SK-N-SH (cell line): ENCODE measurements around the gene KDSR. TPM values are rescaled to one million over a fixed set of nuclear protein-coding genes. Genes with fewer than 3 reads are reported as not detected.

Experiments used
- CTCF ChIA-PET: fragments of 300-600, 350-600 bp; formaldehyde crosslinking; extraction: SDS; loops from one replicate; lab custom pipeline; 2021; lab: Yijun Ruan, JAX
- POLR2A ChIA-PET: fragments of 350-600 bp; sonication (Branson Sonifier 250); formaldehyde crosslinking; extraction: SDS; loops from one replicate; lab custom pipeline; 2020; ENCODE audit warnings: antibody characterized with exemption, inconsistent platforms; lab: Yijun Ruan, JAX
- DNase-seq: peaks from one replicate; pipeline ENCODE4 v3.0.0; 2012
- H2AFZ ChIP-seq: fragments of 200-600 bp; sonication (generic); 2 replicates; pipeline ENCODE4 v1.8.1; 2016; ENCODE audit warnings: antibody characterized with exemption, mild to moderate bottlenecking, low read depth
- H3F3A ChIP-seq: fragments of 200-600 bp; sonication (generic); replicated peaks from 2 replicates; pipeline ENCODE3; 2016; ENCODE audit warnings: antibody characterized with exemption, mild to moderate bottlenecking; ENCODE audit not compliant: insufficient read depth
- H3K27ac ChIP-seq, 2 experiments: fragments of 200-500 bp in 1 of 2; fragments of 200-600 bp in 1 of 2; sonication (Bioruptor generic) in 1 of 2; sonication (generic), shearing (Covaris generic) in 1 of 2; 2 replicates each; pipeline versions ENCODE4 v1.5.1 to v1.6.1; 2014 to 2016; ENCODE audit warnings: low read depth in 2 of 2, inconsistent platforms in 1 of 2, low read length in 1 of 2, mild to moderate bottlenecking in 1 of 2, mixed read lengths in 1 of 2
- H3K27me3 ChIP-seq: fragments of 200-600 bp; sonication (generic), shearing (Covaris generic); 2 replicates; pipeline ENCODE4 v1.6.1; 2016; ENCODE audit warnings: mixed run types; ENCODE audit not compliant: insufficient read depth
- H3K36me3 ChIP-seq, 2 experiments: fragments of 200-500 bp in 1 of 2; fragments of 200-600 bp in 1 of 2; sonication (Bioruptor generic) in 1 of 2; sonication (generic) in 1 of 2; replicated peaks in 1 of 2; 2 replicates each; pipeline versions ENCODE3 to v1.5.1; 2014 to 2016; ENCODE audit warnings: low read length in 1 of 2, mild to moderate bottlenecking in 1 of 2; ENCODE audit not compliant: insufficient read depth in 2 of 2, control insufficient read depth in 1 of 2
- H3K4me1 ChIP-seq, 2 experiments: fragments of 200-500 bp in 1 of 2; fragments of 200-600 bp in 1 of 2; sonication (Bioruptor generic) in 1 of 2; sonication (generic), shearing (Covaris generic) in 1 of 2; 2 replicates each; pipeline versions ENCODE4 v1.5.1 to v1.6.1; 2014 to 2016; ENCODE audit warnings: low read depth in 1 of 2, low read length in 1 of 2, mixed run types in 1 of 2; ENCODE audit not compliant: insufficient read depth in 2 of 2, control insufficient read depth in 1 of 2
- H3K4me2 ChIP-seq: fragments of 200-600 bp; sonication (generic), shearing (Covaris generic); 2 replicates; pipeline ENCODE4 v1.6.1; 2017; ENCODE audit warnings: mixed run types
- H3K4me3 ChIP-seq, 2 experiments: fragments of 200-500 bp in 1 of 2; fragments of 200-600 bp in 1 of 2; sonication (Bioruptor generic) in 1 of 2; sonication (generic), shearing (Covaris generic) in 1 of 2; 2 replicates each; pipeline versions ENCODE4 v1.5.1 to v1.8.1; 2014 to 2016; ENCODE audit warnings: low read depth in 2 of 2, inconsistent platforms in 1 of 2, low read length in 1 of 2, mild to moderate bottlenecking in 1 of 2, mixed read lengths in 1 of 2, moderate library complexity in 1 of 2
- H3K79me2 ChIP-seq: fragments of 200-600 bp; sonication (generic); 2 replicates; pipeline ENCODE4 v1.8.1; 2017; ENCODE audit warnings: mild to moderate bottlenecking; ENCODE audit not compliant: insufficient read depth
- H3K9ac ChIP-seq: fragments of 200-600 bp; sonication (generic); 2 replicates; pipeline ENCODE4 v1.6.1; 2017; ENCODE audit warnings: mixed run types
- H3K9me2 ChIP-seq: fragments of 200-600 bp; sonication (generic); 2 replicates; pipeline ENCODE4 v1.6.1; 2017; ENCODE audit warnings: mixed run types
- H3K9me3 ChIP-seq: fragments of 200-600 bp; sonication (generic); 2 replicates; pipeline ENCODE4 v1.6.1; 2017; ENCODE audit warnings: mixed run types, mild to moderate bottlenecking, moderate library complexity
- H4K20me1 ChIP-seq: fragments of 200-600 bp; sonication (generic); 2 replicates; pipeline ENCODE4 v1.6.1; 2017; ENCODE audit warnings: mild to moderate bottlenecking, mixed run types; ENCODE audit not compliant: insufficient read depth
- EP300 ChIP-seq, 2 experiments: IDR thresholded peaks; 2 replicates each; pipeline versions ENCODE4 v1.4.0 to v1.6.1; 2012; ENCODE audit warnings: borderline replicate concordance in 1 of 2, low read depth in 1 of 2, low read length in 1 of 2
- EZH2phosphoT487 ChIP-seq: fragments of 200-600 bp; sonication (generic); IDR thresholded peaks from 2 replicates; pipeline ENCODE4 v1.6.1; 2017; ENCODE audit warnings: low read depth, mixed run types, mild to moderate bottlenecking, antibody characterized with exemption, moderate library complexity, borderline replicate concordance
- FOSL2 ChIP-seq: IDR thresholded peaks from 2 replicates; pipeline ENCODE4 v1.4.0; 2012; ENCODE audit warnings: low read depth, mild to moderate bottlenecking, moderate library complexity, borderline replicate concordance
- GABPA ChIP-seq: IDR thresholded peaks from 2 replicates; pipeline ENCODE4 v1.4.0; 2012; ENCODE audit warnings: low read depth, mild to moderate bottlenecking
- GATA2 ChIP-seq: sonication (generic); formaldehyde crosslinking; IDR thresholded peaks from 2 replicates; pipeline ENCODE4 v1.5.0; 2020; ENCODE audit warnings: mild to moderate bottlenecking, missing genetic modification reagents
- JUND ChIP-seq: IDR thresholded peaks from 2 replicates; pipeline ENCODE4 v1.4.0; 2012
- PBX3 ChIP-seq: IDR thresholded peaks from 2 replicates; pipeline ENCODE4; 2012
- RAD21 ChIP-seq: IDR thresholded peaks from 2 replicates; pipeline ENCODE4 v1.6.1; 2012; ENCODE audit warnings: mild to moderate bottlenecking, low read length
- SIN3A ChIP-seq: IDR thresholded peaks from 2 replicates; pipeline ENCODE4 v1.6.1; 2012; ENCODE audit warnings: low read depth, mild to moderate bottlenecking, low read length, moderate library complexity, borderline replicate concordance
- TAF1 ChIP-seq: IDR thresholded peaks from 2 replicates; pipeline ENCODE4 v1.6.1; 2012; ENCODE audit warnings: low read depth, mild to moderate bottlenecking, low read length, moderate library complexity, borderline replicate concordance
- TCF12 ChIP-seq: IDR thresholded peaks from 2 replicates; pipeline ENCODE4 v1.4.0; 2012
- TEAD4 ChIP-seq: IDR thresholded peaks from 2 replicates; pipeline ENCODE4 v1.4.0; 2012; ENCODE audit warnings: mild to moderate bottlenecking, borderline replicate concordance; ENCODE audit not compliant: insufficient read depth
- WGBS: methylation state at CpG from one replicate; pipeline ENCODE4 v1.1.6; 2017; ENCODE audit warnings: low lambda C conversion rate; 5-methylcytosine and 5-hydroxymethylcytosine counted together
- polyA plus RNA-seq, 3 experiments: library from polyadenylated mRNA; depleted of rRNA; stranded (reverse); fragments of >200 nt; gene quantifications; 2 replicates each; pipeline ENCODE4 v1.2.3, GENCODE V29; 2012
- TF ChIP-seq, protein P1 (sequence below): IDR thresholded peaks from 2 replicates; pipeline ENCODE4 v1.6.1; 2012; ENCODE audit warnings: mild to moderate bottlenecking, low read depth, low read length, moderate library complexity
- TF ChIP-seq, protein P2 (sequence below): IDR thresholded peaks from 2 replicates; pipeline ENCODE4 v1.4.0; 2012; ENCODE audit warnings: low read depth, borderline replicate concordance
- TF ChIP-seq, protein P3 (sequence below): fragments of 200-600 bp; sonication (generic); IDR thresholded peaks from 2 replicates; pipeline ENCODE4 v1.6.1; 2017; ENCODE audit warnings: antibody characterized with exemption, mild to moderate bottlenecking, moderate library complexity

KDSR gene
- polyA plus RNA-seq, 1 of the 3 experiments (the other 2 are of a cell fraction) = 22.3 TPM

- TF ChIP-seq RAD21 (no peak), FOSL2 (no peak), EZH2phosphoT487 (no peak)
- TF ChIP-seq, all 33 proteins: peak for 0
- POLR2A ChIA-PET = no interaction called here
- DNase-seq = no peak
Measured at GRCh38 chr18:63376538-63376937, 9.5 kb upstream of the KDSR start.

DNA sequence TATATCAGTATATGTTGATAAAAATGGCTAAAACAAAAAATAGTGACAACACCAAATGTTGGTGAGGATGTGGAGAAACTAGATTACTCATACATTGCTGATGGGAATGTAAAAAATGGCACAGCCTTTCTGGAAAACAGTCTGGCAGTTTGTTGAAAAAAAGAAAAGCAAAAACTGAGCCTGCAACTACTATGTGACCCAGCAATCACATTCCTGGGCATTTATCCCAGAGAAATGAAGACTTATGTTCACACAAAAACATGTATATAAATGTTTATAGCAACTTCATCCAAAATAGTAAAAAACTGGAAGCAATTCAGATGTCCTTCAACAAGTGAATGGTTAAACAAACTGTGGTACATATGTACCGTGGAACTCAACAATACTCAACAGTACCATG lies 7.5 kb upstream of the KDSR start:
- CTCF ChIA-PET = no interaction called here
- Histone ChIP-seq H3K4me3 (no peak overlapping the region), H3K9ac (no peak overlapping the region), H3F3A (peaks cover 11% of the 10 kb centered on the region), H3K27me3 (no peaks in the 10 kb centered on the region), H3K79me2 (no peaks in the 10 kb centered on the region), H3K4me2 (no peak overlapping the region), H3K36me3 (no peaks in the 10 kb centered on the region), H3K27ac (no peak overlapping the region), H4K20me1 (no peaks in the 10 kb centered on the region), H3K9me3 (no peaks in the 10 kb centered on the region), H3K9me2 (no peaks in the 10 kb centered on the region), H3K4me1 (peaks cover 0 to 16% of the 10 kb centered on the region in 2 experiments; a peak in 1 of 4 replicates), H2AFZ (no peak overlapping the region)
- WGBS = 89% methylated on average over 1 of the region's 1 CpG
- DNase-seq = no peak
- TF ChIP-seq, protein P1, sequence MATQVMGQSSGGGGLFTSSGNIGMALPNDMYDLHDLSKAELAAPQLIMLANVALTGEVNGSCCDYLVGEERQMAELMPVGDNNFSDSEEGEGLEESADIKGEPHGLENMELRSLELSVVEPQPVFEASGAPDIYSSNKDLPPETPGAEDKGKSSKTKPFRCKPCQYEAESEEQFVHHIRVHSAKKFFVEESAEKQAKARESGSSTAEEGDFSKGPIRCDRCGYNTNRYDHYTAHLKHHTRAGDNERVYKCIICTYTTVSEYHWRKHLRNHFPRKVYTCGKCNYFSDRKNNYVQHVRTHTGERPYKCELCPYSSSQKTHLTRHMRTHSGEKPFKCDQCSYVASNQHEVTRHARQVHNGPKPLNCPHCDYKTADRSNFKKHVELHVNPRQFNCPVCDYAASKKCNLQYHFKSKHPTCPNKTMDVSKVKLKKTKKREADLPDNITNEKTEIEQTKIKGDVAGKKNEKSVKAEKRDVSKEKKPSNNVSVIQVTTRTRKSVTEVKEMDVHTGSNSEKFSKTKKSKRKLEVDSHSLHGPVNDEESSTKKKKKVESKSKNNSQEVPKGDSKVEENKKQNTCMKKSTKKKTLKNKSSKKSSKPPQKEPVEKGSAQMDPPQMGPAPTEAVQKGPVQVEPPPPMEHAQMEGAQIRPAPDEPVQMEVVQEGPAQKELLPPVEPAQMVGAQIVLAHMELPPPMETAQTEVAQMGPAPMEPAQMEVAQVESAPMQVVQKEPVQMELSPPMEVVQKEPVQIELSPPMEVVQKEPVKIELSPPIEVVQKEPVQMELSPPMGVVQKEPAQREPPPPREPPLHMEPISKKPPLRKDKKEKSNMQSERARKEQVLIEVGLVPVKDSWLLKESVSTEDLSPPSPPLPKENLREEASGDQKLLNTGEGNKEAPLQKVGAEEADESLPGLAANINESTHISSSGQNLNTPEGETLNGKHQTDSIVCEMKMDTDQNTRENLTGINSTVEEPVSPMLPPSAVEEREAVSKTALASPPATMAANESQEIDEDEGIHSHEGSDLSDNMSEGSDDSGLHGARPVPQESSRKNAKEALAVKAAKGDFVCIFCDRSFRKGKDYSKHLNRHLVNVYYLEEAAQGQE = no peak
- TF ChIP-seq, protein P2, sequence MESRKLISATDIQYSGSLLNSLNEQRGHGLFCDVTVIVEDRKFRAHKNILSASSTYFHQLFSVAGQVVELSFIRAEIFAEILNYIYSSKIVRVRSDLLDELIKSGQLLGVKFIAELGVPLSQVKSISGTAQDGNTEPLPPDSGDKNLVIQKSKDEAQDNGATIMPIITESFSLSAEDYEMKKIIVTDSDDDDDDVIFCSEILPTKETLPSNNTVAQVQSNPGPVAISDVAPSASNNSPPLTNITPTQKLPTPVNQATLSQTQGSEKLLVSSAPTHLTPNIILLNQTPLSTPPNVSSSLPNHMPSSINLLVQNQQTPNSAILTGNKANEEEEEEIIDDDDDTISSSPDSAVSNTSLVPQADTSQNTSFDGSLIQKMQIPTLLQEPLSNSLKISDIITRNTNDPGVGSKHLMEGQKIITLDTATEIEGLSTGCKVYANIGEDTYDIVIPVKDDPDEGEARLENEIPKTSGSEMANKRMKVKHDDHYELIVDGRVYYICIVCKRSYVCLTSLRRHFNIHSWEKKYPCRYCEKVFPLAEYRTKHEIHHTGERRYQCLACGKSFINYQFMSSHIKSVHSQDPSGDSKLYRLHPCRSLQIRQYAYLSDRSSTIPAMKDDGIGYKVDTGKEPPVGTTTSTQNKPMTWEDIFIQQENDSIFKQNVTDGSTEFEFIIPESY = no peak
- TF ChIP-seq PBX3 (no peak), FOSL2 (no peak), TAF1 (no peak), GATA2 (CRISPR knock-in tag) (no peak), JUND (no peak), EP300 (IDR thresholded peaks at IDR 0.05; ENCODE audit: borderline replicate concordance in 1 of 2, low read depth in 1 of 2, low read length in 1 of 2) (no peak), SIN3A (no peak), TCF12 (no peak), GABPA (no peak), TEAD4 (no peak)
- TF ChIP-seq, protein P3, sequence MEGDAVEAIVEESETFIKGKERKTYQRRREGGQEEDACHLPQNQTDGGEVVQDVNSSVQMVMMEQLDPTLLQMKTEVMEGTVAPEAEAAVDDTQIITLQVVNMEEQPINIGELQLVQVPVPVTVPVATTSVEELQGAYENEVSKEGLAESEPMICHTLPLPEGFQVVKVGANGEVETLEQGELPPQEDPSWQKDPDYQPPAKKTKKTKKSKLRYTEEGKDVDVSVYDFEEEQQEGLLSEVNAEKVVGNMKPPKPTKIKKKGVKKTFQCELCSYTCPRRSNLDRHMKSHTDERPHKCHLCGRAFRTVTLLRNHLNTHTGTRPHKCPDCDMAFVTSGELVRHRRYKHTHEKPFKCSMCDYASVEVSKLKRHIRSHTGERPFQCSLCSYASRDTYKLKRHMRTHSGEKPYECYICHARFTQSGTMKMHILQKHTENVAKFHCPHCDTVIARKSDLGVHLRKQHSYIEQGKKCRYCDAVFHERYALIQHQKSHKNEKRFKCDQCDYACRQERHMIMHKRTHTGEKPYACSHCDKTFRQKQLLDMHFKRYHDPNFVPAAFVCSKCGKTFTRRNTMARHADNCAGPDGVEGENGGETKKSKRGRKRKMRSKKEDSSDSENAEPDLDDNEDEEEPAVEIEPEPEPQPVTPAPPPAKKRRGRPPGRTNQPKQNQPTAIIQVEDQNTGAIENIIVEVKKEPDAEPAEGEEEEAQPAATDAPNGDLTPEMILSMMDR = no peak
- POLR2A ChIA-PET = no interaction called here

More at GRCh38 chr18:63376538-63376937, 9.5 kb upstream of the KDSR start:
- Histone ChIP-seq H3K9ac (no peak overlapping the region), H2AFZ (no peak overlapping the region), H3F3A (peaks cover 20% of the 10 kb centered on the region), H3K4me1 (peaks cover 0 to 18% of the 10 kb centered on the region in 2 experiments; a peak in 1 of 4 replicates), H4K20me1 (no peaks in the 10 kb centered on the region), H3K79me2 (no peaks in the 10 kb centered on the region), H3K9me2 (no peaks in the 10 kb centered on the region), H3K9me3 (no peaks in the 10 kb centered on the region), H3K4me2 (no peak overlapping the region), H3K27ac (no peak overlapping the region), H3K4me3 (no peak overlapping the region), H3K27me3 (no peaks in the 10 kb centered on the region), H3K36me3 (no peaks in the 10 kb centered on the region)
- WGBS = 68% methylated on average over 2 of the region's 2 CpGs
- CTCF ChIA-PET = interaction anchor here (1.2 kb wide), 1 partner anchor 11 kb away, joined by 3 read pairs; no protein-coding TSS in a partner anchor
